ENCODE data around the gene MTREX. TPM values are rescaled to one million over a fixed set of nuclear protein-coding genes. Genes with fewer than 3 reads are reported as not detected.

The MTREX gene
- total RNA-seq, 1 experiment from 2014 or later: 123 TPM

GRCh38 chr5:55426455-55426854 is 118.7 kb downstream of the MTREX start:
- H3K9me3 ChIP-seq (ENCODE audit: control insufficient read depth, low read depth, low read length): no peaks in the 10 kb centered on the region
- no peak for TF ChIP-seq CTCF (conservative IDR thresholded peaks at IDR 0.05)
- WGBS (ENCODE audit: extremely low coverage, insufficient read length, low lambda C conversion rate): no CpG with 5 or more reads among the region's 4 CpGs
- DNase-seq: no peak
- no peak overlapping the region for H4K8ac ChIP-seq (replicated peaks; ENCODE audit: insufficient read length, low read depth, low read length)
- no peak overlapping the region for H3K27ac ChIP-seq (ENCODE audit: insufficient read length, low read depth, low read length)
- peaks cover 7 to 12% of the 10 kb centered on the region in 2 experiments for H3K4me1 Mint-ChIP-seq
- H3K4ac ChIP-seq (ENCODE audit: low read depth, low read length): no peak overlapping the region
- no peak overlapping the region for H2AFZ ChIP-seq (ENCODE audit: low read length)
- H2BK5ac ChIP-seq (ENCODE audit: insufficient read length, low read length): no peak overlapping the region
- no peak overlapping the region for H3K18ac ChIP-seq (ENCODE audit: insufficient read length, low read depth, low read length)
- no peak overlapping the region for H3K4me2 ChIP-seq (ENCODE audit: insufficient read depth, insufficient read length, low read length)
- H3K36me3 Mint-ChIP-seq (ENCODE audit: insufficient read depth in 1 of 3, low read depth in 3 of 3): peaks cover 56 to 94% (median 81%) of the 10 kb centered on the region in 3 experiments
- no peaks in the 10 kb centered on the region for H4K20me1 ChIP-seq (ENCODE audit: control insufficient read depth, insufficient read depth, insufficient read length)
- H3K27ac Mint-ChIP-seq: peak overlapping the region in 1 of 3 experiments; percentile 58; a peak in 1 of 7 replicates
- H3K27me3 ChIP-seq (ENCODE audit: insufficient read depth, low read length): no peaks in the 10 kb centered on the region
- H3T11ph ChIP-seq (ENCODE audit: low read length): no peak overlapping the region
- H3K56ac ChIP-seq (ENCODE audit: insufficient read length, low read depth, low read length): no peak overlapping the region
- H2BK15ac ChIP-seq (ENCODE audit: low read depth, low read length): no peak overlapping the region
- no peak overlapping the region for H4K5ac ChIP-seq (ENCODE audit: insufficient read length, low read depth, low read length)
- no peak overlapping the region for H3K9ac ChIP-seq (ENCODE audit: extremely low read depth, insufficient read length, low read length)
- H3K79me2 ChIP-seq (ENCODE audit: insufficient read depth, low read length): no peaks in the 10 kb centered on the region
- no peak overlapping the region for H2BK20ac ChIP-seq (ENCODE audit: low read depth, low read length, poor library complexity, severe bottlenecking)
- H2AK5ac ChIP-seq (ENCODE audit: insufficient read length, low read length): no peak overlapping the region
- H3K79me1 ChIP-seq (ENCODE audit: insufficient read depth, low read depth, low read length, poor library complexity, severe bottlenecking): no peaks in the 10 kb centered on the region
- peaks cover 11 to 17% of the 10 kb centered on the region in 2 experiments; a peak in 4 of 5 replicates for H3K9me3 Mint-ChIP-seq
- H2BK120ac ChIP-seq (ENCODE audit: low read depth, low read length, poor library complexity, severe bottlenecking): no peak overlapping the region
- no peak overlapping the region for H4K91ac ChIP-seq (ENCODE audit: insufficient read length, low read depth, low read length)
- H3K27me3 Mint-ChIP-seq (ENCODE audit: low read depth): peaks cover 5% of the 10 kb centered on the region; the same call in 1 of the 2 replicates
- H3K4me1 ChIP-seq (ENCODE audit: insufficient read depth, low read length): no peaks in the 10 kb centered on the region
- no peak overlapping the region for H2BK12ac ChIP-seq (ENCODE audit: insufficient read length, low read depth, low read length)
- H3K23me2 ChIP-seq (ENCODE audit: insufficient read length, low read depth, low read length, poor library complexity, severe bottlenecking): no peaks in the 10 kb centered on the region
- no peak overlapping the region for H3K23ac ChIP-seq (ENCODE audit: insufficient read length, low read depth, low read length)
- H3K14ac ChIP-seq (ENCODE audit: insufficient read depth, low read length): no peak overlapping the region
- no peak overlapping the region for H3K4me3 Mint-ChIP-seq
